Measurements from ENCODE around the gene PPP1R9A. TPM values are rescaled to one million over a fixed set of nuclear protein-coding genes. Genes with fewer than 3 reads are reported as not detected.

PPP1R9A gene
- total RNA-seq, 1 donor from 2014 or later = 14.1 TPM

DNA sequence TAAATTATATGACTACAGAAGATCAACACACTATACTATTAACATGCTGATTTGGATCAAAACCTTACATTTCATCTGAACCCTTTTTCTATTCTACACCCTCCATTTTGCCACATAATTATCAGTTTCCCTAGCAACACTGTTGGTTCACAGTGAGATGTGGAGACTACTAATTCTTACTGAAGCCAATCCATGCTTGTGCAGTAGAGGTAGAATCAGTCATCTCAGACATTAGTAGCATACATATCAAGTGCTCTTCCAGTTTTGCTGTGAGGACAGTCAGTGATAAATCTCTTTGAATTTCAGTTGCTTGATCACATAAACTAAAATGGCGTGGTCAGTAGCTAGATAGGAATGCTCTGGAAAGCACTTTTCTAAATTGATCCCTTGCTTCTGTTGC is 346.6 kb downstream of the PPP1R9A start:
- TF ChIP-seq CTCF (conservative IDR thresholded peaks at IDR 0.05; ENCODE audit: low read depth, low read length) = no peak
- DNase-seq (ENCODE audit: low read depth) = no peak

DNA sequence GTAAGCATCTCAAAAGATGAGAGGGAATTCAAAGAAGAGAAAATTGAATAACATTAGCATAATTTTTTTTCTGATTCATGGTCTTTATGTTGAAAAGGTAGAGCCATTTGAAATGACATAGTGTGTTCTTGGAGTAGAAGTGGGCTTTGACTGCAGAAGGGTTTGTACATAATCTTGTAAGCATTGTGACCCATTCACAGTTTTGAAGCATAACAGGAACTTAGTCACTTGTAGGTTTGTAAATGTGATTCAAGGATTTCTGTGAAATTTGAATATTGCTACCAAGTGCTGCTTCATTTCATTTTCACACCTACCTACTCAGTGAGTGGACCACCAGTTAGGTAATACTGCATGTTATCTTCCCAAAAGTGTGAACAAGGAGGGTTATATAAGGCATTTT is 348.3 kb downstream of the PPP1R9A start:
- no peak overlapping the region for H3K4me3 ChIP-seq (ENCODE audit: low read depth, low read length)
- DNase-seq (ENCODE audit: low read depth) = no peak
- no peak for TF ChIP-seq CTCF (conservative IDR thresholded peaks at IDR 0.05; ENCODE audit: low read depth, low read length)

More for the DNA sequence above, 346.6 kb downstream of the PPP1R9A start:
- H3K4me3 ChIP-seq (ENCODE audit: low read depth, low read length) = no peak overlapping the region

- no peak for TF ChIP-seq CTCF (conservative IDR thresholded peaks at IDR 0.05; ENCODE audit: low read depth, low read length)
- DNase-seq (ENCODE audit: low read depth) = no peak
- no peak overlapping the region for H3K4me3 ChIP-seq (ENCODE audit: low read depth, low read length)
These were observed 354.6 kb downstream of the PPP1R9A start for GRCh38 chr7:95261895-95262415.

- DNase-seq (ENCODE audit: low read depth) = no peak
- TF ChIP-seq CTCF (conservative IDR thresholded peaks at IDR 0.05; ENCODE audit: low read depth, low read length) = no peak
- no peak overlapping the region for H3K4me3 ChIP-seq (ENCODE audit: low read depth, low read length)
These were observed 355.5 kb downstream of the PPP1R9A start for GRCh38 chr7:95262875-95263274.

DNA sequence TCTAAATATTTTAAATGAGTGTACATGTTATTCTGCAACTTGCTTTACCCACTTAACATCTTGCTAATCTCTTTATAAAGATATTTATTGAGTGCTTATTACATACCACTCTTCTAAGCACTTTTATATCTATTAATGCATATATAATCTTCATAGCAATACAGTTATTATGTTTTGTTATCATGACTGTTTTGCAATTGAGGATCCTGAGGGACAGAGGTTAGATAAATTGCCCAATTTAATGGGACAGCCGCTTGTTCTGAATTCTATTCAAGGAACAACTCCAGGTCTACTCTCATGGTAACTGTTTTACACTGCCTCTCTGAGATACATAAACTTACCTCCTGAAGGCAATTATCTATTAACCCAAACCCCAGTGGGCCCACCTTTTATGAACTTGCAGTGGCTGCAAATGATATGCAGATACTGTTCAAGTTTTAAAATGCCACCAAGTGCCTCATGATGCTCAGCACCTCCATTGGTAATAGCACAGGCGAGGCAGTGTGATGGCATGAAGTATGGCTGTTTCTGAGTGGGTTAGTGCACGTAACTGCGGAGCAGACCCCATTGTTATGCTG is 356.5 kb downstream of the PPP1R9A start:
- no peak for DNase-seq (ENCODE audit: low read depth)
- TF ChIP-seq CTCF (conservative IDR thresholded peaks at IDR 0.05; ENCODE audit: low read depth, low read length) = no peak
- H3K4me3 ChIP-seq (ENCODE audit: low read depth, low read length) = no peak overlapping the region

- DNase-seq (ENCODE audit: low read depth) = no peak
- TF ChIP-seq CTCF (conservative IDR thresholded peaks at IDR 0.05; ENCODE audit: low read depth, low read length) = no peak
- no peak overlapping the region for H3K4me3 ChIP-seq (ENCODE audit: low read depth, low read length)
These were observed 357.0 kb downstream of the PPP1R9A start for GRCh38 chr7:95264363-95264891.

GRCh38 chr7:95265634-95266033 is 358.2 kb downstream of the PPP1R9A start:
- TF ChIP-seq CTCF (conservative IDR thresholded peaks at IDR 0.05; ENCODE audit: low read depth, low read length) = no peak
- no peak for DNase-seq (ENCODE audit: low read depth)

More at GRCh38 chr7:95265634-95266033, 358.2 kb downstream of the PPP1R9A start:
- no peak overlapping the region for H3K4me3 ChIP-seq (ENCODE audit: low read depth, low read length)
